Measurements from ENCODE around the gene PARVG. TPM values are rescaled to one million over a fixed set of nuclear protein-coding genes. Genes with fewer than 3 reads are reported as not detected.

The PARVG gene
- total RNA-seq, 3 donors from 2014 or later = 5.8 to 9.7 (median 8.1) TPM

- intact Hi-C loops (cut with DNase I, micrococcal nuclease) = no loop called here
- no peak for DNase-seq
- no peak overlapping the region for H3K4me3 ChIP-seq
- ATAC-seq = no peak
- no peaks in the 10 kb centered on the region for H3K36me3 ChIP-seq (ENCODE audit: low read depth)
- TF ChIP-seq CTCF (IDR thresholded peaks at IDR 0.05) = no peak
- H3K9me3 ChIP-seq = peaks cover 2% of the 10 kb centered on the region
- no peaks in the 10 kb centered on the region for H3K4me1 ChIP-seq (ENCODE audit: low read depth)
Observed at GRCh38 chr22:44209343-44209742, 28.6 kb downstream of the PARVG start.

DNA sequence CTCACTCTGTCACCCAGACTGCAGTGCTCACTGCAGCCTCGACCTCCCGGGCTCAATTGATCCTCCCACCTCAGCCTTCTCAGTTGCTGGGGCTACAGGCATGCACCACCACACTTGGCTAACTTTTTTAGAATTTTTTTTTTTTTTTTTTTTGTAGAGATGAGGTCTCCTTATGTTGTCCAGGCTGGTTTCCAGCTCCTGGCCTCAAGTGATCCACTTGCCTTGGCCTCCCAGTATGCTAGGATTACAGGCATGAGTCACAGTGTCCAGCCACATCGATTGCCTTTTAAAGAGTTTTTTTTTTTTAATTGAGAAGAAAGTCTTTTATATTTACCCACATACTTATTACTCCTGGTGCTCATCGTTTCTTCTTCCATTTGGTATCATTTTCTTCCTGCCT is 30.0 kb downstream of the PARVG start:
- TF ChIP-seq CTCF (IDR thresholded peaks at IDR 0.05) = no peak
- no peaks in the 10 kb centered on the region for H3K4me1 ChIP-seq (ENCODE audit: low read depth)
- no peak for ATAC-seq
- intact Hi-C loops (cut with DNase I, micrococcal nuclease) = no loop called here
- H3K36me3 ChIP-seq (ENCODE audit: low read depth) = no peaks in the 10 kb centered on the region
- no peak overlapping the region for H3K4me3 ChIP-seq
- DNase-seq = no peak
- H3K9me3 ChIP-seq = peaks cover 2% of the 10 kb centered on the region

GRCh38 chr22:44211256-44211945 is 30.7 kb downstream of the PARVG start:
- ATAC-seq (no peak), DNase-seq (no peak)
- no peak overlapping the region for H3K4me3 ChIP-seq
- no peaks in the 10 kb centered on the region for H3K4me1 ChIP-seq (ENCODE audit: low read depth)
- TF ChIP-seq CTCF (IDR thresholded peaks at IDR 0.05) = no peak
- peaks cover 2% of the 10 kb centered on the region for H3K9me3 ChIP-seq
- H3K36me3 ChIP-seq (ENCODE audit: low read depth) = no peaks in the 10 kb centered on the region
- intact Hi-C loops (cut with DNase I, micrococcal nuclease) = no loop called here

- Histone ChIP-seq H3K4me1 (ENCODE audit: low read depth) (no peaks in the 10 kb centered on the region), H3K9me3 (peaks cover 2% of the 10 kb centered on the region), H3K36me3 (ENCODE audit: low read depth) (no peaks in the 10 kb centered on the region), H3K4me3 (no peak overlapping the region)
- DNase-seq (no peak), ATAC-seq (no peak)
- intact Hi-C loops (cut with DNase I, micrococcal nuclease) = no loop called here
- no peak for TF ChIP-seq CTCF (IDR thresholded peaks at IDR 0.05)
Observed at GRCh38 chr22:44211946-44212930, 31.5 kb downstream of the PARVG start.

DNA sequence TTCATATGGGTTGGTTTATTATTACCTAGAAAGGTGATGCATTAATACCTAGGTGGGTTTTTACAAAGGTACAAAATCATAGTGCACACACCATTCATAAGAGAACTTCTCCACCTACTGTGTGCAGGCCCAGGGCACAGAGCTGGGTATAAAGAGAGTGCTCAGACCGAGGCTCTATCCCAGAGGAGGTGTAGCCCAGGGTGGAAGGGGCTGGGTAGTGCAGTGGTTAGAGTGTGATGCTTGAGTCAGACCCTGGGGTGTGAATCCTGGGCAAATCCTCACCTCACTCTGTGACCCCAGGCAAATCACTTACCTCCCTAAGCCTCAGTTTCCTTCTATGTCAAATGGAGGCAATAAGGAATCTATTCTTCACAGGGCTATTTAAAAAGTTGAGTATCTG is 32.2 kb downstream of the PARVG start:
- TF ChIP-seq CTCF (IDR thresholded peaks at IDR 0.05) = no peak
- no peaks in the 10 kb centered on the region for H3K4me1 ChIP-seq (ENCODE audit: low read depth)
- peaks cover 2% of the 10 kb centered on the region for H3K9me3 ChIP-seq
- no peaks in the 10 kb centered on the region for H3K36me3 ChIP-seq (ENCODE audit: low read depth)
- H3K4me3 ChIP-seq = no peak overlapping the region
- intact Hi-C loops (cut with DNase I, micrococcal nuclease) = no loop called here
- no peak for DNase-seq
- no peak for ATAC-seq
